T-helper 22 cell (primary cell): ENCODE results near the gene MYO5B.
"Not testable (repeated sequence)": the region's sequence is repeated elsewhere in the genome, so short reads cannot be mapped to it uniquely, and the experiment has no call there.

Source experiments
- DNase-seq: peaks from one replicate; pipeline ENCODE4 v3.0.0-alpha.2; 2020; ENCODE audit warnings: low read depth

The MYO5B gene

GRCh38 chr18:49795612-49796552, 399.1 kb downstream of the MYO5B start:
- DNase-seq: no peak

DNA sequence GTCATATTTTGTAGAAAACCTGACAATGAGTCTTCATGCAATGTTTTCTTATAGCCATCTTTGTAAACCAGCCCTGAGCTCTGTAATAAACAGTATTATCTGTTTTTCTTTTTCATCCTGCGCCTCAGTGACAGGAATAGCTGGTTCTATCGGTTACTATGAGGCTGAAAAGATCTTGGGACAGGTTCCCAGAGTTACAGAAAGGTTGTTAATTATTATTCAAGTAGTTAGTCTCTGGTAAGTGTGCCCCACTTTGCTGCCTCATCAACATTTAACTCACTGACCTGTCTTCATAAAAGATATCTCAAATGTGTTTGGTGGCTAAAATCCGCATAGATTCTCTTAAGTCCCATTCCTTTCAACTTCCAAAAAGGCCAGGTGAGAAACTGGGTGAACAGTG, 400.2 kb downstream of the MYO5B start:
- DNase-seq: no peak

GRCh38 chr18:49789560-49790134, 405.3 kb downstream of the MYO5B start:
- not testable (repeated sequence) for DNase-seq

DNA sequence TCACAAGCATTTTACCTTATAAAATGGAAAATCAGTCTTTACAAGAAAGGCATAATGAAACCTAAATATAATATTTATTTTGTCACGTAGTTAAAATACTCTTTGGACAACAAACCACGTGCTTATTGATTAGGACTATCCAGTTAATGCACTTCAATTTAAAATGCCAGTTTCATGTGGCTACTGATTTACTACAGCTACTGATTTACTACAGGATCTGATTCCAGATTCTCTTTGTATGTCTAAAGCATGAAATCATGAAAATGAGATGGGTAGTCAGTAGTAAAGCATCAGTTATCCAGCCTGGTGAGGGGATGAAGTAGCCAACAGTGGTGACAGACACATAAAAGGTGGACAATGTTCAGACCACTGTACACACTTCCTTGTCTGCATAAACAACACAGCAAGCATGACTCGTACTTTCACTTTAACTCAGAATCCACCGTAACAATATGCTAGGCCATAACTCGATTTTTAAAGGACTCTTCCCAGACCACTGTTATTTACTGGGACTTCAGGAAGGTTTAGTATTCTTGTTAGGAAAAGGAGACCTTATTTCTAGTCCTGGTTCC, 406.5 kb downstream of the MYO5B start:
- DNase-seq: no peak

- no peak for DNase-seq
These were observed 408.8 kb downstream of the MYO5B start for GRCh38 chr18:49786019-49786720.

GRCh38 chr18:49784427-49785185, 410.3 kb downstream of the MYO5B start:
- DNase-seq: no peak

DNA sequence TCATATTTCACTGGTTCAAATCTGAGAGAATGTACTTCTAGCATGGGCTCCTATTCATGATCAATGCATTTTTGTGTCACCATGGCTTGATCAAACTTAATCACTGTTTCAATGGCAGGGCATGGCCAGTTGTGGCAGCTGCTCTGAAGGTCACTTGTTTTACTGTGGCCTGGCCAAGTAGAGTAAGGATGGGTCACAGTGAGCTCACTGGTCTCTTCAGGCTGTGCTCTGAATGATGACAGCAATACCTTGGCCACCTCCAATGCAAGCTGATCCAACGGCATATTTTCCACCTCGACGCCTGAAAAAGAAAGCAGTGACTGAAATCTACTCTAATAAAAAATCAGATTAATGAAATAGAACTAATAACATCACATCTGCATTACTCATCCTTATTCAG, 411.3 kb downstream of the MYO5B start:
- not testable (repeated sequence) for DNase-seq

- DNase-seq: no peak
These were observed 416.0 kb downstream of the MYO5B start for GRCh38 chr18:49778826-49779465.
